ENCODE data around the gene PPM1H. TPM values are rescaled to one million over a fixed set of nuclear protein-coding genes. Genes with fewer than 3 reads are reported as not detected.

Gene PPM1H
- total and polyA plus RNA-seq, 2 donors (not counting 1 experiment from before 2014, with no cell fraction given), result 0.01 TPM; not detected in 1

- Histone ChIP-seq H3K9ac (ENCODE audit: low read length) (no peak overlapping the region), H3K4me2 (replicated peaks; ENCODE audit: low read depth, low read length, poor library complexity, severe bottlenecking) (no peak overlapping the region), H2AFZ (ENCODE audit: insufficient read depth, low read depth, low read length, poor library complexity, severe bottlenecking) (no peak overlapping the region), H3K4me1 (ENCODE audit: control insufficient read depth in 2 of 2, insufficient read depth in 2 of 2, low read length in 2 of 2) (no peaks in the 10 kb centered on the region), H3K79me2 (ENCODE audit: control insufficient read depth, insufficient read depth, low read length) (no peaks in the 10 kb centered on the region), H3K27me3 (replicated peaks in 1 of 4; ENCODE audit: control extremely low read depth in 1 of 4, control insufficient read depth in 3 of 4, insufficient read depth in 4 of 4, low read length in 3 of 4) (no peaks in the 10 kb centered on the region), H3K4me3 (ENCODE audit: control extremely low read depth in 1 of 5, extremely low read depth in 1 of 5, insufficient read depth in 1 of 5, low read depth in 2 of 5, low read length in 4 of 5) (no peak overlapping the region), H3K36me3 (replicated peaks in 1 of 2; ENCODE audit: control extremely low read depth in 1 of 2, control insufficient read depth in 1 of 2, extremely low read depth in 1 of 2, insufficient read depth in 2 of 2, low read length in 1 of 2) (no peaks in the 10 kb centered on the region), H3K9me3 (ENCODE audit: control extremely low read depth in 1 of 3, control insufficient read depth in 2 of 3, insufficient read depth in 1 of 3, low read length in 2 of 3) (no peaks in the 10 kb centered on the region), H4K20me1 (ENCODE audit: control insufficient read depth, insufficient read depth, low read length, poor library complexity, severe bottlenecking) (no peaks in the 10 kb centered on the region), H3K27ac (ENCODE audit: low read length in 2 of 2) (no peak overlapping the region)
- Mint-ChIP-seq H3K27me3 (no peaks in the 10 kb centered on the region), H3K4me3 (no peak overlapping the region), H3K9me3 (ENCODE audit: insufficient read depth) (no peaks in the 10 kb centered on the region), H3K4me1 (no peaks in the 10 kb centered on the region), H3K27ac (no peak overlapping the region)
- ATAC-seq (ENCODE audit: low read depth), result no peak
- ChIA-PET POLR2A (no interaction called here), CTCF (interaction anchor here (1.0 to 7.8 kb wide), 5 partner anchors 14 to 342 kb away, joined by 3 to 40 read pairs (median 5); no protein-coding TSS in a partner anchor)
- TF ChIP-seq CTCF (IDR thresholded peaks at IDR 0.05) (no peak), EZH2 (IDR thresholded peaks at IDR 0.05; ENCODE audit: borderline replicate concordance, insufficient read depth, low read depth, low read length, poor library complexity, severe bottlenecking) (no peak)
- no peak for DNase-seq
- intact Hi-C loops (cut with micrococcal nuclease), result no loop called here
These were observed 155.5 kb downstream of the PPM1H start for GRCh38 chr12:62779488-62779887.

DNA sequence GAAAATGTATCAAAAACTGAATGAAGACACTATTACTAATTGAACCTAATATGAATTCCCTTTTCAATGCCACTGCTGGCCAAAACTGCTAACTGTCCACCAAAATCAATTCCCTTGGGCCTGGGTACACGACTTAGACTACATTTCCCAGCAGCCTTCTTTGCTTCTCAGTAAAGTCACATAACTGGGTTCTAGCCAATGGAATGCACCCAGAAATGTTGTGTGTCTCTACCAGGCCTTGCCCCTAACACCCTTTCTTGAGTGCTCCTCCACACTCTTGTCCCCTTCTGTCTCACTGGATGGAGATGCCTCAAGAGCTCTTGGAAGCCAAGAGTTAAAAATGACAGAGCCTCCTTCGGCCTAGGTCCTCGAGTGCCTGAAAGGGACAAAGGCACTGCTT, 156.8 kb downstream of the PPM1H start:
- CTCF ChIA-PET, result interaction anchor here (1.2 to 7.8 kb wide), 2 partner anchors 20 to 138 kb away, joined by 5 to 40 read pairs; no protein-coding TSS in a partner anchor

More for the DNA sequence above, 156.8 kb downstream of the PPM1H start:
- no peak for TF ChIP-seq EZH2 (IDR thresholded peaks at IDR 0.05; ENCODE audit: borderline replicate concordance, insufficient read depth, low read depth, low read length, poor library complexity, severe bottlenecking)
- TF ChIP-seq CTCF (IDR thresholded peaks at IDR 0.05), result no peak
- Histone ChIP-seq H3K4me1 (ENCODE audit: control insufficient read depth in 2 of 2, insufficient read depth in 2 of 2, low read length in 2 of 2) (no peaks in the 10 kb centered on the region), H3K9ac (ENCODE audit: low read length) (no peak overlapping the region), H3K79me2 (ENCODE audit: control insufficient read depth, insufficient read depth, low read length) (no peaks in the 10 kb centered on the region), H3K4me3 (ENCODE audit: control extremely low read depth in 1 of 5, extremely low read depth in 1 of 5, insufficient read depth in 1 of 5, low read depth in 2 of 5, low read length in 4 of 5) (no peak overlapping the region), H3K27me3 (replicated peaks in 1 of 4; ENCODE audit: control extremely low read depth in 1 of 4, control insufficient read depth in 3 of 4, insufficient read depth in 4 of 4, low read length in 3 of 4) (no peaks in the 10 kb centered on the region), H3K9me3 (ENCODE audit: control extremely low read depth in 1 of 3, control insufficient read depth in 2 of 3, insufficient read depth in 1 of 3, low read length in 2 of 3) (no peaks in the 10 kb centered on the region), H3K36me3 (replicated peaks in 1 of 2; ENCODE audit: control extremely low read depth in 1 of 2, control insufficient read depth in 1 of 2, extremely low read depth in 1 of 2, insufficient read depth in 2 of 2, low read length in 1 of 2) (no peaks in the 10 kb centered on the region), H4K20me1 (ENCODE audit: control insufficient read depth, insufficient read depth, low read length, poor library complexity, severe bottlenecking) (no peaks in the 10 kb centered on the region), H3K27ac (ENCODE audit: low read length in 2 of 2) (no peak overlapping the region), H2AFZ (ENCODE audit: insufficient read depth, low read depth, low read length, poor library complexity, severe bottlenecking) (no peak overlapping the region), H3K4me2 (replicated peaks; ENCODE audit: low read depth, low read length, poor library complexity, severe bottlenecking) (no peak overlapping the region)
- DNase-seq (no peak), ATAC-seq (ENCODE audit: low read depth) (no peak)
- 77% methylated on average over 1 of the region's 3 CpGs for WGBS (ENCODE audit: insufficient coverage)
- H3K27me3 Mint-ChIP-seq, result no peaks in the 10 kb centered on the region
- no peak overlapping the region for H3K4me3 Mint-ChIP-seq
- intact Hi-C loops (cut with micrococcal nuclease), result no loop called here
- no peaks in the 10 kb centered on the region for H3K4me1 Mint-ChIP-seq
- H3K27ac Mint-ChIP-seq, result no peak overlapping the region
- POLR2A ChIA-PET, result no interaction called here
- no peaks in the 10 kb centered on the region for H3K9me3 Mint-ChIP-seq (ENCODE audit: insufficient read depth)

Measured in B cell (primary cell).